Astrocyte (in vitro differentiated cells and primary cell): ENCODE data around the gene SHCBP1L.

Experiments used
- EZH2 ChIP-seq: IDR thresholded peaks from 2 replicates; pipeline ENCODE4 v1.6.1; 2012; ENCODE audit warnings: mild to moderate bottlenecking, low read length, inconsistent platforms; ENCODE audit not compliant: insufficient read depth
- TF ChIP-seq, protein P1 (sequence below): IDR thresholded peaks from 2 replicates; pipeline ENCODE4 v1.5.1; 2011; ENCODE audit warnings: low read depth, mild to moderate bottlenecking, inconsistent platforms, low read length, moderate library complexity; ENCODE audit not compliant: insufficient read depth

DNA sequence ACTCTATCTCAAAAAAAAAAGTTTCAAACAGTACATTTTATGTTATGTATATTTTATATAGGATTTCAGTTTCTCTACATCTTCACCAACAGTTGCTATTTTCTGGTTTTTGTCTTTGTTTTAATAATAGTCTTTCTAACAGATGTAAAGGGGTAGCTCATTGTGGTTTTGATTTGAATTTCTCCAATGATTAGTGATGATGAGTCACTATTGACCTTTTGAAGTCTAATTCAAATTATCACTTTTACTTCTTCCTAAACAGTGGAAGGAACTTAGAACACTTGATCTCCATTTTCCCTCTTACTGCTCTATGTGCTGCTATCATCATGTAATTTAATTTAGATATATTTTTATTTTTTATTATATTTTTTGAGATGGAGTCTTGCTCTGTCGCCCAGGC is 31.7 kb upstream of the SHCBP1L start:
- TF ChIP-seq, protein P1, sequence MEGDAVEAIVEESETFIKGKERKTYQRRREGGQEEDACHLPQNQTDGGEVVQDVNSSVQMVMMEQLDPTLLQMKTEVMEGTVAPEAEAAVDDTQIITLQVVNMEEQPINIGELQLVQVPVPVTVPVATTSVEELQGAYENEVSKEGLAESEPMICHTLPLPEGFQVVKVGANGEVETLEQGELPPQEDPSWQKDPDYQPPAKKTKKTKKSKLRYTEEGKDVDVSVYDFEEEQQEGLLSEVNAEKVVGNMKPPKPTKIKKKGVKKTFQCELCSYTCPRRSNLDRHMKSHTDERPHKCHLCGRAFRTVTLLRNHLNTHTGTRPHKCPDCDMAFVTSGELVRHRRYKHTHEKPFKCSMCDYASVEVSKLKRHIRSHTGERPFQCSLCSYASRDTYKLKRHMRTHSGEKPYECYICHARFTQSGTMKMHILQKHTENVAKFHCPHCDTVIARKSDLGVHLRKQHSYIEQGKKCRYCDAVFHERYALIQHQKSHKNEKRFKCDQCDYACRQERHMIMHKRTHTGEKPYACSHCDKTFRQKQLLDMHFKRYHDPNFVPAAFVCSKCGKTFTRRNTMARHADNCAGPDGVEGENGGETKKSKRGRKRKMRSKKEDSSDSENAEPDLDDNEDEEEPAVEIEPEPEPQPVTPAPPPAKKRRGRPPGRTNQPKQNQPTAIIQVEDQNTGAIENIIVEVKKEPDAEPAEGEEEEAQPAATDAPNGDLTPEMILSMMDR = no peak
- no peak for TF ChIP-seq EZH2
